Ovary (tissue), 9 donors: ENCODE results near the gene PTPRG. TPM values are rescaled to one million over a fixed set of nuclear protein-coding genes. Genes with fewer than 3 reads are reported as not detected.

Source experiments
- DNase-seq, 5 donors: peaks; one replicate each; pipeline ENCODE4 v3.0.0-alpha.2; 2019 to 2020
- H3K27ac ChIP-seq, 2 donors: fragments of 200-600 bp; one replicate each; pipeline versions ENCODE4 v1.5.1 to v1.8.0; 2019 to 2022
- H3K27me3 ChIP-seq: fragments of 200-600 bp; one replicate; pipeline ENCODE4 v1.8.0; 2022
- H3K36me3 ChIP-seq: fragments of 200-600 bp; sonication (generic); one replicate; pipeline ENCODE4 v1.5.1; 2019
- H3K4me1 ChIP-seq: one replicate; pipeline ENCODE4 v1.8.1; 2013; ENCODE audit warnings: mild to moderate bottlenecking, moderate library complexity; ENCODE audit not compliant: insufficient read depth
- H3K4me3 ChIP-seq: fragments of 200-600 bp; sonication (generic); one replicate; pipeline ENCODE4 v1.5.1; 2017
- H3K9me3 ChIP-seq, 2 donors: fragments of 200-600 bp in 1 of 2; sonication (generic) in 1 of 2; one replicate each; pipeline versions ENCODE4 v1.5.1 to v1.8.1; 2013 to 2019; ENCODE audit warnings: mild to moderate bottlenecking in 1 of 2, moderate library complexity in 1 of 2
- CTCF ChIP-seq, 3 donors: fragments of 450-650 bp in 2 of 3; fragments of 200-600 bp in 1 of 3; IDR thresholded peaks; one replicate each; pipeline versions ENCODE4 v1.5.1 to v1.8.0; 2016 to 2022; ENCODE audit warnings: antibody characterized with exemption in 3 of 3, mild to moderate bottlenecking in 1 of 3
- EP300 ChIP-seq: sonication (generic); formaldehyde crosslinking; IDR thresholded peaks from one replicate; pipeline ENCODE4 v1.6.1; 2017; ENCODE audit warnings: antibody characterized with exemption
- POLR2A ChIP-seq: fragments of 450-650 bp; IDR thresholded peaks from one replicate; pipeline ENCODE4 v1.6.1; 2017; ENCODE audit warnings: antibody characterized with exemption, mild to moderate bottlenecking, moderate library complexity
- WGBS, 3 donors: extraction: QIAGEN DNeasy Blood & Tissue Kit in 1 of 3; methylation state at CpG; one replicate each; pipeline versions ENCODE4 v1.1.5 to v1.1.7; 2013 to 2017; 5-methylcytosine and 5-hydroxymethylcytosine counted together
- intact Hi-C, 4 donors: fragments of 100-400 bp; cut with DNase I; formaldehyde crosslinking; loops; one replicate each; pipeline versions ENCODE4 v1.11.0 to v1.15.1; 2022 to 2023
- polyA plus RNA-seq, 2 donors: library from polyadenylated mRNA; stranded (reverse); fragments of 200-250 nt in 1 of 2; fragments of 350-450 nt in 1 of 2; fragmentation: Illumina TruSeq in 1 of 2; extraction: RNeasy Lipid Tissue Mini Kit (QIAGEN cat#74804) in 1 of 2; gene quantifications; one replicate each; pipeline ENCODE4 v1.2.3, GENCODE V29; 2013 to 2014
- total RNA-seq, 7 donors: library from RNA; depleted of rRNA in 2 of 7; stranded (reverse); fragments of >200 nt in 2 of 7; fragmentation: NEBNext Ultra II Directional in 3 of 7; extraction: Animal tissue kit (Norgen Biotek cat#: 25700) in 3 of 7; gene quantifications; one replicate each; pipeline versions ENCODE4 v1.1.0 to v1.2.4, GENCODE V29; 2016 to 2023
- donor health status: DM: no; HTN: no; CAD: no; lungs with moderate emphysema.
- donor health status: DM: no; HTN: no; CAD: no.
- donor health status: Bipolar disorder and iron deficiency.
- donor health status: DM: yes; HTN: yes; CAD: no.
- donor health status: DM: no; HTN: no; CAD: no.
- donor health status: DM: yes; HTN: yes; CAD: no.

PTPRG gene
- total and polyA plus RNA-seq, 9 donors = 18.2 to 87.9 (median 47.7) TPM

DNA sequence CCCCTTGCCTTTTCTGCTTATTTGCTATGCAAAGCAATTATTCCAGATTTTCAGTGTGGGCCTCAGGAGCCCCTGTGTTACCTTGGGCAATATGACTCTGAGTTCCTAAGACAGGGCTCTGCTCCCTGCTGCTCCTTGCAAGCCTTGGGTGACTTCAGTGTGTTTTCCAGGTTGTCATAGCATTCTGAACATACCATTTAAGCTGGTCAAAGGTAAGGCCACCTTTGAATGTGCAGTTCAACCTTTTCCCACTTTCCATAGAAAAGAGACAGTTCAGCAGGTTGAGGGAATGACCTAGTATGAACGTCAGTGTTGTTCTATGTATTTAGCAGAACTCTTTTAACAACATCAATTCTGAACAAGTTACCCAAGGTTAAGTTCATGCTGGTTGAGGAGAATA lies 302.2 kb downstream of the PTPRG start:
- 0 to 86% (median 81%) methylated on average over 1 of the region's 1 CpG for WGBS, 3 donors
- DNase-seq = no peak
- intact Hi-C loops = loop anchor here in 1 of 4 donors (10.0 kb wide), 1 partner anchor 321 kb away; no protein-coding TSS in a partner anchor
- no peaks in the 10 kb centered on the region for H3K36me3 ChIP-seq
- no peaks in the 10 kb centered on the region for H3K4me1 ChIP-seq
- TF ChIP-seq EP300 (no peak), POLR2A (no peak), CTCF (IDR thresholded peaks at IDR 0.05) (no peak)
- no peaks in the 10 kb centered on the region for H3K9me3 ChIP-seq
- H3K4me3 ChIP-seq = no peak overlapping the region
- no peak overlapping the region for H3K27ac ChIP-seq
- no peaks in the 10 kb centered on the region for H3K27me3 ChIP-seq

DNA sequence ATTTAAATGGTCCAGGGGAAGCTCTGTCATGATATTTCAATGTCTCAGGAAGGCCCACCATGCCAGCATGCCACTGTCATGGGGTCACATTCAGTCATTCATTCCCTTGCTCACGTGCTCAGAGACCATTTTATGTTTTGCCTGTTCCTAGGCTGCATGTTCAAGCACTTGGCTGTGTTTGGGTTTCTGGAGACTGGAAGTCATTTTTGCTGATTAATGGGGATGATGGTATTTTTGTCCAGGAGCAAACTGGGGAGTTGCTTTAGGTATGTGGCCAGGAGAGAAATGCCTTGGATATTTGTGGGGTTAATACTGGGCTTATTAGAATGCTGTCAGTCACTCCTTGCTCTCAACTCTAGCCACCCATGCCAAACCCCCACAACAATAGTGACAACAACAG lies 303.5 kb downstream of the PTPRG start:
- intact Hi-C loops = loop anchor here in 1 of 4 donors (10.0 kb wide), 1 partner anchor 320 kb away; no protein-coding TSS in a partner anchor
- Histone ChIP-seq H3K27me3 (no peaks in the 10 kb centered on the region), H3K4me1 (no peaks in the 10 kb centered on the region), H3K4me3 (no peak overlapping the region), H3K36me3 (no peaks in the 10 kb centered on the region), H3K27ac (no peak overlapping the region), H3K9me3 (no peaks in the 10 kb centered on the region)
- WGBS, 3 donors = 80 to 91% (median 90%) methylated on average over 1 of the region's 1 CpG
- no peak for DNase-seq
- no peak for TF ChIP-seq POLR2A
- no peak for TF ChIP-seq EP300
- no peak for TF ChIP-seq CTCF (IDR thresholded peaks at IDR 0.05)

GRCh38 chr3:61865466-61866152 lies 304.2 kb downstream of the PTPRG start:
- Histone ChIP-seq H3K4me1 (no peaks in the 10 kb centered on the region), H3K36me3 (no peaks in the 10 kb centered on the region)
- 96% methylated on average over 6 of the region's 6 CpGs for WGBS, 3 donors

DNA sequence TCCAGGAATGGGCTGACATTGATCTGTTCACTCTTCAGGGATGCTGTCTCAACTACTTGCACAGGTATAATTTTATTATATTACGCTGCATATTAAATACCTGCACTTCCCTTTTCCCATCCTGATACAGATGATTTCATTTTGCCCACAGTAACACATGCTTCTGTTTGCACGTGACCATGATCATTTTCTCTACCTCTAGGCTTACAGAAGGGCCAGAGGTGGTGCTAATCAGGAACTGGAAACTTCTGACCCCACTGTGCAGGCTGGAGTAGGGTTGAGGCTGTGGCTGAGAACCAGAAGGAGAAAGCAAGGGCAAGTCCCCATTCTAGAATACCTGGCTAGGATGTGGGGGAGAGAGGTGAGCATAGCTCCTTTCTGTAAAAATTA lies 304.8 kb downstream of the PTPRG start:
- H3K4me1 ChIP-seq = no peaks in the 10 kb centered on the region
- no peak overlapping the region for H3K4me3 ChIP-seq
- intact Hi-C loops = loop anchor here in 1 of 4 donors (10.0 kb wide), 1 partner anchor 319 kb away; no protein-coding TSS in a partner anchor
- no peak for TF ChIP-seq EP300
- no peak for TF ChIP-seq POLR2A
- no peak for DNase-seq
- no peaks in the 10 kb centered on the region for H3K36me3 ChIP-seq
- no peaks in the 10 kb centered on the region for H3K27me3 ChIP-seq
- H3K9me3 ChIP-seq = no peaks in the 10 kb centered on the region
- WGBS, 3 donors = 88 to 93% (median 90%) methylated on average over 2 of the region's 2 CpGs
- H3K27ac ChIP-seq = no peak overlapping the region

More at GRCh38 chr3:61865466-61866152, 304.2 kb downstream of the PTPRG start:
- no peak for TF ChIP-seq CTCF (IDR thresholded peaks at IDR 0.05)
- no peak for TF ChIP-seq POLR2A
- TF ChIP-seq EP300 = no peak
- Histone ChIP-seq H3K4me3 (no peak overlapping the region), H3K9me3 (no peaks in the 10 kb centered on the region), H3K27ac (no peak overlapping the region), H3K27me3 (no peaks in the 10 kb centered on the region)
- intact Hi-C loops = loop anchor here in 1 of 4 donors (10.0 kb wide), 1 partner anchor 319 kb away; no protein-coding TSS in a partner anchor
- no peak for DNase-seq

- no peaks in the 10 kb centered on the region for H3K36me3 ChIP-seq
- no peaks in the 10 kb centered on the region for H3K4me1 ChIP-seq
- intact Hi-C loops = loop anchor here in 1 of 4 donors (10.0 kb wide), 1 partner anchor 318 kb away; no protein-coding TSS in a partner anchor
- TF ChIP-seq EP300 (no peak), POLR2A (no peak), CTCF (IDR thresholded peaks at IDR 0.05) (no peak)
- H3K27me3 ChIP-seq = no peaks in the 10 kb centered on the region
- no peak overlapping the region for H3K4me3 ChIP-seq
- H3K27ac ChIP-seq = no peak overlapping the region
- no peak for DNase-seq
- WGBS, 3 donors = 92 to 98% (median 96%) methylated on average over 7 of the region's 7 CpGs
- H3K9me3 ChIP-seq = no peaks in the 10 kb centered on the region
Measured at GRCh38 chr3:61866961-61867461, 305.6 kb downstream of the PTPRG start.
